IMR-90 (cell line): ENCODE data around the gene PLEKHH1.

Experiments used
- BHLHE40 ChIP-seq: fragments of 150-350 bp; IDR thresholded peaks from 2 replicates; pipeline ENCODE4 v1.6.1; 2016; ENCODE audit warnings: mild to moderate bottlenecking, low read depth, low read length
- CEBPB ChIP-seq: IDR thresholded peaks from 2 replicates; pipeline ENCODE4 v1.6.1; 2012; ENCODE audit warnings: low read depth, low read length, improper control_type of control experiment
- CTCF ChIP-seq: conservative IDR thresholded peaks from 2 replicates; pipeline ENCODE4 v1.5.1; 2012; ENCODE audit warnings: mild to moderate bottlenecking, low read depth, low read length, improper control_type of control experiment
- FOS ChIP-seq: fragments of 150-350 bp; IDR thresholded peaks from 2 replicates; pipeline ENCODE4 v1.6.1; 2016; ENCODE audit warnings: low read depth, low read length
- MAFK ChIP-seq: IDR thresholded peaks from 2 replicates; pipeline ENCODE4 v1.6.1; 2012; ENCODE audit warnings: low read depth, low read length, improper control_type of control experiment
- MAZ ChIP-seq: IDR thresholded peaks from 2 replicates; pipeline ENCODE4 v1.6.1; 2012; ENCODE audit warnings: low read depth, mild to moderate bottlenecking, low read length, improper control_type of control experiment, moderate library complexity, borderline replicate concordance
- MXI1 ChIP-seq: IDR thresholded peaks from 2 replicates; pipeline ENCODE4 v1.6.1; 2012; ENCODE audit warnings: low read depth, mild to moderate bottlenecking, low read length, moderate library complexity, borderline replicate concordance
- NFE2L2 ChIP-seq: fragments of 150-350 bp; IDR thresholded peaks from 2 replicates; pipeline ENCODE4 v1.6.1; 2016; ENCODE audit warnings: low read depth, mild to moderate bottlenecking, low read length
- POLR2A ChIP-seq: IDR thresholded peaks from 2 replicates; pipeline ENCODE4 v1.6.1; 2012; ENCODE audit warnings: mild to moderate bottlenecking, low read depth, low read length
- RAD21 ChIP-seq: IDR thresholded peaks from 2 replicates; pipeline ENCODE4 v1.6.1; 2012; ENCODE audit warnings: low read length, improper control_type of control experiment
- RCOR1 ChIP-seq: IDR thresholded peaks from 2 replicates; pipeline ENCODE4 v1.6.1; 2012; ENCODE audit warnings: mild to moderate bottlenecking, low read length, improper control_type of control experiment; ENCODE audit not compliant: insufficient replicate concordance
- SMC3 ChIP-seq: fragments of 150-350 bp; IDR thresholded peaks from 2 replicates; pipeline ENCODE4 v1.6.1; 2016; ENCODE audit warnings: low read depth, mild to moderate bottlenecking, antibody characterized with exemption, low read length, moderate library complexity
- USF2 ChIP-seq: fragments of 150-350 bp; IDR thresholded peaks from 2 replicates; pipeline ENCODE4 v1.6.1; 2017; ENCODE audit warnings: mild to moderate bottlenecking, antibody characterized with exemption, low read length, low read depth

- TF ChIP-seq CTCF (no peak), POLR2A (no peak), MAFK (no peak), RAD21 (no peak), MXI1 (no peak), USF2 (no peak), RCOR1 (no peak), CEBPB (no peak), FOS (no peak), NFE2L2 (no peak), BHLHE40 (no peak), SMC3 (no peak), MAZ (no peak)
Observed at GRCh38 chr14:67490196-67490595, 42.9 kb upstream of the PLEKHH1 start.
